ENCODE measurements around the gene PIP4P1. TPM values are rescaled to one million over a fixed set of nuclear protein-coding genes. Genes with fewer than 3 reads are reported as not detected.
"Not testable (repeated sequence)": the region's sequence is repeated elsewhere in the genome, so short reads cannot be mapped to it uniquely, and the experiment has no call there.

Gene PIP4P1
- total RNA-seq, 2 experiments from 2014 or later: 21.0 to 27.3 TPM

DNA sequence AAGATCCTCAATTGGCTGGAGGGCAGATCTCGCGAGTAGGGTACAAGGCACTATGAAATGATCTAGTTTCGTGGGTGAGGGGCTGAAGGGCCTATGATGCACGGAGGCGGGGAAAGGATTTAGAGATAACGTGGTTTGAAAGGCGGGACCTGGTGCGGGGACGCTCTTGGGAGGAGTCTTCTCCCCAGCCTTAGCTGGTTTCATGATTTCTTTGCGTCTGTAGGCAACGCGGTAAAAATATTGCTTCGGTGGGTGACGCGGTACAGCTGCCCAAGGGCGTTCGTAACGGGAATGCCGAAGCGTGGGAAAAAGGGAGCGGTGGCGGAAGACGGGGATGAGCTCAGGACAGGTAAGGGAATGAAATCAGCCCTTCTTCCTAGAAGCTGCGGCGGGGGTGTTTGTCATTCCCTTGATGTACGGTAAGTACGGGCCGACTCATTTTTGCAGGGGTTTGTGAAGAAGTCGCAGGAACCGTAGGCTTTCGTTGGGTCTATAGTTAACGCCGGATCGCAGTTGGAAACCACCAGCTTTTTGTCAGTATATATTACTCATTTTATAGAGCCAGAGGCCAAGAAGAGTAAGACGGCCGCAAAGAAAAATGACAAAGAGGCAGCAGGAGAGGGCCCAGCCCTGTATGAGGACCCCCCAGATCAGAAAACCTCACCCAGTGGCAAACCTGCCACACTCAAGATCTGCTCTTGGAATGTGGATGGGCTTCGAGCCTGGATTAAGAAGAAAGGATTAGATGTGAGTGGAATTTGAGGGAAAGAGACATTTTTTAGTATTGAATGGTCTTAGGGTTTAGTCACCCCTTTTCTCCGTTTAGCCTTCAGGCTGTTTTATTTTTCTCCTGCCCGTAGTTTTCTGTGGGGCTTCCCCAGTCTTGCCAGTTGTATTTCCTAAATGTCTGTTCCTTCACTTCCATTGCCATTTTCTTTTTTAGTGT is 5.6 kb downstream of the PIP4P1 start:
- Mint-ChIP-seq H3K4me3 (no peak overlapping the region), H3K27me3 (no peaks in the 10 kb centered on the region), H3K27ac (no peak overlapping the region), H3K36me3 (ENCODE audit: low read depth) (peaks cover 35% of the 10 kb centered on the region), H3K9me3 (no peaks in the 10 kb centered on the region), H3K4me1 (ENCODE audit: low read depth) (peaks cover 26% of the 10 kb centered on the region)
- TF ChIP-seq, protein P1, sequence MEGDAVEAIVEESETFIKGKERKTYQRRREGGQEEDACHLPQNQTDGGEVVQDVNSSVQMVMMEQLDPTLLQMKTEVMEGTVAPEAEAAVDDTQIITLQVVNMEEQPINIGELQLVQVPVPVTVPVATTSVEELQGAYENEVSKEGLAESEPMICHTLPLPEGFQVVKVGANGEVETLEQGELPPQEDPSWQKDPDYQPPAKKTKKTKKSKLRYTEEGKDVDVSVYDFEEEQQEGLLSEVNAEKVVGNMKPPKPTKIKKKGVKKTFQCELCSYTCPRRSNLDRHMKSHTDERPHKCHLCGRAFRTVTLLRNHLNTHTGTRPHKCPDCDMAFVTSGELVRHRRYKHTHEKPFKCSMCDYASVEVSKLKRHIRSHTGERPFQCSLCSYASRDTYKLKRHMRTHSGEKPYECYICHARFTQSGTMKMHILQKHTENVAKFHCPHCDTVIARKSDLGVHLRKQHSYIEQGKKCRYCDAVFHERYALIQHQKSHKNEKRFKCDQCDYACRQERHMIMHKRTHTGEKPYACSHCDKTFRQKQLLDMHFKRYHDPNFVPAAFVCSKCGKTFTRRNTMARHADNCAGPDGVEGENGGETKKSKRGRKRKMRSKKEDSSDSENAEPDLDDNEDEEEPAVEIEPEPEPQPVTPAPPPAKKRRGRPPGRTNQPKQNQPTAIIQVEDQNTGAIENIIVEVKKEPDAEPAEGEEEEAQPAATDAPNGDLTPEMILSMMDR (IDR thresholded peaks at IDR 0.05): no peak
- ChIA-PET POLR2A (interaction anchor here (0.5 to 5.0 kb wide), 30 partner anchors 8 to 646 kb away, joined by 3 to 43 read pairs (median 5); partner anchors contain the start of genes PARP2, PNP, TEP1 and TMEM253), CTCF (interaction anchor here (0.6 to 9.2 kb wide), 10 partner anchors 14 to 235 kb away, joined by 3 to 72 read pairs (median 4); partner anchors contain the start of genes CCNB1IP1, PARP2 and TEP1)
- DNase-seq (peak; percentile 48), ATAC-seq (peak; percentile 65)
- intact Hi-C loops (cut with micrococcal nuclease): loop anchor here (2.0 to 5.0 kb wide), 2 partner anchors 43 to 157 kb away; partner anchors contain the start of gene TEP1

DNA sequence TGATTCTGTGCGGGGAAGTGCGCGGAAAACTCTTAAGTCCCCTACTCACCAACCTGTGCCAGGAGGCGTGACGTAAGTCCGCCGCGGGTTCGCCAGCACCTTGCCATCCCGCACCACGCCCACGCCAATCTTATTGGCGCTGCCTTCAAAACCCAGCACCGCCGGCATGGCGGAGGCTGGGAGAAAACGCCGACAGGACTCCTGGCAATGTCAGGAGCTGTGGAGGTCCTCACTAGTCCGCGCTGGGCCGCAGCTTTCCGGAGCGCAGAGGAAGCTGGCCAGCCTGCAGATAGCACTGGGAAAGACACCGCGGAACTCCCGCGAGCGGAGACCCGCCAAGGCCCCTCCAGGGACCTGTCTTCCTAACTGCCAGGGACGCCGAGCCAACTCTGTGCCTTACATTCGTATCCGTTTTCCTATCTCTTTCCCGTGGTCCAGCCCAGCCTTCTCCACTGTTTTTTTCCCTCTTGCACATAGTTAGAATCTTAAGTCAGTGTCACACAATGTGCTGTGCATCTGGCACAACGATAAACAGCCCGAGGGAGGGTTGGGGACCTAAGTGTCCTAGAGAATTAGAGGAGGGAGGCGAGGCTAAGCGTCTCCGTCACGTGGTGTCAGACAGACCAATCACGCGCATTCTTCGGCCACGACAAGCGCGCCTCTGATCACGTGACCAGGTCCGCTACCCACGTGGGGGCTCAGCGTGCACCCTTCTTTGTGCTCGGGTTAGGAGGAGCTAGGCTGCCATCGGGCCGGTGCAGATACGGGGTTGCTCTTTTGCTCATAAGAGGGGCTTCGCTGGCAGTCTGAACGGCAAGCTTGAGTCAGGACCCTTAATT is 6.5 kb downstream of the PIP4P1 start, which contains the start of the genes APEX1 and OSGEP:
TSS of gene APEX1 (plus strand) at position 711 of the 839 bp plus-strand sequence. CDS start 420 bp downstream, outside the sequence.
TSS of gene OSGEP (minus strand) at position 297 of the 839 bp plus-strand sequence. CDS start at position 168, 129 bp downstream.
- ATAC-seq: peak; percentile 91
- no peak within 1 kb of the TSS for H3K27ac Mint-ChIP-seq
- POLR2A ChIA-PET: interaction anchor here (0.5 to 5.0 kb wide), 27 partner anchors 9 to 647 kb away, joined by 3 to 43 read pairs (median 6); partner anchors contain the start of genes PARP2, PNP, TEP1 and TMEM253
- H3K27me3 Mint-ChIP-seq: no peaks in the 10 kb centered on the region
- H3K36me3 Mint-ChIP-seq (ENCODE audit: low read depth): peaks cover 32% of the 10 kb centered on the region
- DNase-seq: peak; percentile 99
- TF ChIP-seq, protein P1 (IDR thresholded peaks at IDR 0.05): no peak
- H3K9me3 Mint-ChIP-seq: no peaks in the 10 kb centered on the region
- H3K4me1 Mint-ChIP-seq (ENCODE audit: low read depth): peaks cover 19% of the 10 kb centered on the region
- H3K4me3 Mint-ChIP-seq: no peak within 1 kb of the TSS
- CTCF ChIA-PET: interaction anchor here (0.6 to 9.2 kb wide), 10 partner anchors 13 to 236 kb away, joined by 3 to 72 read pairs (median 4); partner anchors contain the start of genes CCNB1IP1, PARP2 and TEP1
- intact Hi-C loops (cut with micrococcal nuclease): loop anchor here (2.0 to 5.0 kb wide), 2 partner anchors 42 to 158 kb away; partner anchors contain the start of gene TEP1

DNA sequence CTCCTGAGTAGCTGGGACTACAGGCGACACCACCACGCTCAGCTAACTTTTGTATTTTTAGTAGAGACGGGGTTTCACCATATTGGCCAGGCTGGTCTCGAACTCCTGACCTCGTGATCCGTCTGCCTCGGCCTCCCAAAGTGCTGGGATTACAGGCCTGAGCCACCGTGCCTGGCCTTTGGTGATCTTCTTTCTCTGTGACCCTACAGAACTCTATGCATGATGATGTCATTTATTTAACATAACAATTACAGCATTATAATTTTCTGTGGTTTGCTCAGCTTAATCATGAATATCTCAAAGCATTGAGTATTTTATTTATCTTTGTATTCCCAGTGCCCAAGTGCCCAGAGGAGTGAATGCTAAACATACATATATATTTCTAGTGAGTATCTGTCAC is 8.4 kb downstream of the PIP4P1 start:
- H3K9me3 Mint-ChIP-seq; intact Hi-C loops (cut with micrococcal nuclease); H3K27me3 Mint-ChIP-seq; ATAC-seq; DNase-seq: not testable (repeated sequence)
- CTCF ChIA-PET: interaction anchor here (1.0 to 9.2 kb wide), 4 partner anchors 9 to 42 kb away, joined by 3 to 72 read pairs (median 3); partner anchors contain the start of genes PIP4P1 and TEP1
- peak overlapping the region; percentile 49 for H3K4me3 Mint-ChIP-seq
- H3K27ac Mint-ChIP-seq: peak overlapping the region; percentile 18
- H3K36me3 Mint-ChIP-seq (ENCODE audit: low read depth): peaks cover 39% of the 10 kb centered on the region
- H3K4me1 Mint-ChIP-seq (ENCODE audit: low read depth): peaks cover 12% of the 10 kb centered on the region
- POLR2A ChIA-PET: interaction anchor here (1.0 to 5.0 kb wide), 3 partner anchors 17 to 110 kb away, joined by 6 to 43 read pairs (median 21); partner anchors contain the start of genes PARP2 and TEP1

DNA sequence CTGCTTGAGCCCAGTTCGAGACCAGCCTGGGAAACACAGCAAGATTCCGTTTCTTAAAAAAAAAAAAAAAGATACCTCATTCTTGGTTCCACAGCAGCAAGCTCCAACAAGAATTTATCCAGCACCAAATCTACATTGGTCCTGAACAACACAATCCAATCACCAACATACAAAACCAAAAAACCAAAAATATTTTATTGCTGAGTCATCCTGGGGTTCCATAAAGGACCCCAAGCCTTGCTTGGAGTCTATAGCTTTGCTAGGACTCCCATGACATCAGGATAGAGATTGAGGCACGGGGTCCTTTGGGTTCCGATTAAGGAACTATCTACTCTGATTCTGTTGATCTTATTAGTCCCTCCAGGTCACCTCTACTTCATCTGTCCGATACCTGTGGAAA is 14.3 kb downstream of the PIP4P1 start:
- H3K36me3 Mint-ChIP-seq (ENCODE audit: low read depth): peaks cover 41% of the 10 kb centered on the region
- TF ChIP-seq, protein P1 (IDR thresholded peaks at IDR 0.05): no peak
- H3K9me3 Mint-ChIP-seq: no peaks in the 10 kb centered on the region
- intact Hi-C loops (cut with micrococcal nuclease): no loop called here
- H3K27ac Mint-ChIP-seq: peak overlapping the region; percentile 43
- H3K27me3 Mint-ChIP-seq: no peaks in the 10 kb centered on the region
- CTCF ChIA-PET: interaction anchor here (1.5 kb wide), 1 partner anchor 31 kb away, joined by 10 read pairs; no protein-coding TSS in a partner anchor
- no peak overlapping the region for H3K4me3 Mint-ChIP-seq
- H3K4me1 Mint-ChIP-seq (ENCODE audit: low read depth): peaks cover 7% of the 10 kb centered on the region
- POLR2A ChIA-PET: interaction anchor here (1.4 to 2.5 kb wide), 2 partner anchors 11 to 33 kb away, joined by 5 to 12 read pairs; partner anchors contain the start of genes KLHL33 and TEP1
- DNase-seq (no peak), ATAC-seq (no peak)

DNA sequence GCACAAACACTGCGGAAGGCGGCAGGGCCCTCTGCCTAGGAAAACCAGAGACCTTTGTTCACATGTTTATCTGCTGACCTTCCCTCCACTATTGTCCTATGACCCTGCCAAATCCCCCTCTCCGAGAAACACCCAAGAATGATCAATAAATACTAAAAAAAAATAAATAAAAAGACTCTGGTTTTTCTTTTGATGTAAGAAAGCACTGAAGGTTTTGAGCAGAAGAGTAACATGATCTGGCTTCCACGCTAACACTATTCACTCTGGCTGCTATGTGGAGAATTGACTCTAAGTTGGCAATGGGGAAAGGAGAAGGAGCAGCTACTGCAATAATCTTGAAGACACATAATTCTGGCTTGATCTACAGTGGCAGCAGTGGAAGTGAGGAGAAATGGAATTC is 17.6 kb downstream of the PIP4P1 start:
- ATAC-seq; H3K27me3 Mint-ChIP-seq; H3K9me3 Mint-ChIP-seq; H3K27ac Mint-ChIP-seq; intact Hi-C loops (cut with micrococcal nuclease); H3K4me3 Mint-ChIP-seq; DNase-seq: not testable (repeated sequence)
- CTCF ChIA-PET: interaction anchor here (1.9 kb wide), 1 partner anchor 28 kb away, joined by 5 read pairs; no protein-coding TSS in a partner anchor
- POLR2A ChIA-PET: interaction anchor here (1.1 to 1.9 kb wide), 3 partner anchors 11 to 14 kb away, joined by 3 to 13 read pairs (median 4); partner anchors contain the start of genes APEX1 and OSGEP
- H3K4me1 Mint-ChIP-seq (ENCODE audit: low read depth): peaks cover 22% of the 10 kb centered on the region
- H3K36me3 Mint-ChIP-seq (ENCODE audit: low read depth): peaks cover 20% of the 10 kb centered on the region

All from activated CD8-positive, alpha-beta T cell treated with anti-CD3 and anti-CD28 coated beads for 36 hours (primary cell).